ENCODE measurements around the gene TRHDE.

Gene TRHDE

GRCh38 chr12:72330784-72331183, 58.6 kb downstream of the TRHDE start:
- Histone ChIP-seq H3K9me3 (ENCODE audit: control insufficient read depth, insufficient read depth, low read length) (no peaks in the 10 kb centered on the region), H3K36me3 (ENCODE audit: control insufficient read depth, insufficient read depth, low read length) (no peaks in the 10 kb centered on the region), H3K9ac (ENCODE audit: low read depth, low read length) (no peak overlapping the region), H3K27me3 (ENCODE audit: control insufficient read depth, insufficient read depth, low read length) (no peaks in the 10 kb centered on the region), H3K4me1 (ENCODE audit: control insufficient read depth, insufficient read depth, low read length) (peaks cover 4% of the 10 kb centered on the region), H3K4me3 (ENCODE audit: low read depth, low read length) (no peak overlapping the region)

- no peaks in the 10 kb centered on the region for H3K4me1 ChIP-seq (ENCODE audit: control insufficient read depth, insufficient read depth, low read length)
- no peak overlapping the region for H3K4me3 ChIP-seq (ENCODE audit: low read depth, low read length)
- no peaks in the 10 kb centered on the region for H3K27me3 ChIP-seq (ENCODE audit: control insufficient read depth, insufficient read depth, low read length)
- no peaks in the 10 kb centered on the region for H3K9me3 ChIP-seq (ENCODE audit: control insufficient read depth, insufficient read depth, low read length)
- H3K36me3 ChIP-seq (ENCODE audit: control insufficient read depth, insufficient read depth, low read length), result no peaks in the 10 kb centered on the region
- H3K9ac ChIP-seq (ENCODE audit: low read depth, low read length), result no peak overlapping the region
These were observed 65.2 kb downstream of the TRHDE start for GRCh38 chr12:72337382-72337781.

- Histone ChIP-seq H3K9ac (ENCODE audit: low read depth, low read length) (no peak overlapping the region), H3K36me3 (ENCODE audit: control insufficient read depth, insufficient read depth, low read length) (no peaks in the 10 kb centered on the region), H3K4me3 (ENCODE audit: low read depth, low read length) (no peak overlapping the region), H3K9me3 (ENCODE audit: control insufficient read depth, insufficient read depth, low read length) (no peaks in the 10 kb centered on the region), H3K27me3 (ENCODE audit: control insufficient read depth, insufficient read depth, low read length) (no peaks in the 10 kb centered on the region), H3K4me1 (ENCODE audit: control insufficient read depth, insufficient read depth, low read length) (no peaks in the 10 kb centered on the region)
These were observed 65.8 kb downstream of the TRHDE start for GRCh38 chr12:72337946-72338345.

GRCh38 chr12:72338437-72338836, 66.3 kb downstream of the TRHDE start:
- no peaks in the 10 kb centered on the region for H3K36me3 ChIP-seq (ENCODE audit: control insufficient read depth, insufficient read depth, low read length)
- no peaks in the 10 kb centered on the region for H3K9me3 ChIP-seq (ENCODE audit: control insufficient read depth, insufficient read depth, low read length)
- H3K4me1 ChIP-seq (ENCODE audit: control insufficient read depth, insufficient read depth, low read length), result no peaks in the 10 kb centered on the region
- H3K27me3 ChIP-seq (ENCODE audit: control insufficient read depth, insufficient read depth, low read length), result no peaks in the 10 kb centered on the region
- H3K9ac ChIP-seq (ENCODE audit: low read depth, low read length), result no peak overlapping the region
- no peak overlapping the region for H3K4me3 ChIP-seq (ENCODE audit: low read depth, low read length)

- Histone ChIP-seq H3K9ac (ENCODE audit: low read depth, low read length) (no peak overlapping the region), H3K27me3 (ENCODE audit: control insufficient read depth, insufficient read depth, low read length) (no peaks in the 10 kb centered on the region), H3K36me3 (ENCODE audit: control insufficient read depth, insufficient read depth, low read length) (no peaks in the 10 kb centered on the region), H3K9me3 (ENCODE audit: control insufficient read depth, insufficient read depth, low read length) (no peaks in the 10 kb centered on the region), H3K4me1 (ENCODE audit: control insufficient read depth, insufficient read depth, low read length) (no peaks in the 10 kb centered on the region), H3K4me3 (ENCODE audit: low read depth, low read length) (no peak overlapping the region)
These were observed 74.3 kb downstream of the TRHDE start for GRCh38 chr12:72346363-72346944.

GRCh38 chr12:72349491-72349890, 77.3 kb downstream of the TRHDE start:
- Histone ChIP-seq H3K4me1 (ENCODE audit: control insufficient read depth, insufficient read depth, low read length) (no peaks in the 10 kb centered on the region), H3K4me3 (ENCODE audit: low read depth, low read length) (no peak overlapping the region), H3K9me3 (ENCODE audit: control insufficient read depth, insufficient read depth, low read length) (no peaks in the 10 kb centered on the region), H3K27me3 (ENCODE audit: control insufficient read depth, insufficient read depth, low read length) (no peaks in the 10 kb centered on the region), H3K9ac (ENCODE audit: low read depth, low read length) (no peak overlapping the region), H3K36me3 (ENCODE audit: control insufficient read depth, insufficient read depth, low read length) (no peaks in the 10 kb centered on the region)

- Histone ChIP-seq H3K9me3 (ENCODE audit: control insufficient read depth, insufficient read depth, low read length) (no peaks in the 10 kb centered on the region), H3K36me3 (ENCODE audit: control insufficient read depth, insufficient read depth, low read length) (no peaks in the 10 kb centered on the region), H3K4me3 (ENCODE audit: low read depth, low read length) (no peak overlapping the region), H3K4me1 (ENCODE audit: control insufficient read depth, insufficient read depth, low read length) (no peaks in the 10 kb centered on the region), H3K27me3 (ENCODE audit: control insufficient read depth, insufficient read depth, low read length) (no peaks in the 10 kb centered on the region), H3K9ac (ENCODE audit: low read depth, low read length) (no peak overlapping the region)
These were observed 87.2 kb downstream of the TRHDE start for GRCh38 chr12:72359416-72359815.

- no peaks in the 10 kb centered on the region for H3K36me3 ChIP-seq (ENCODE audit: control insufficient read depth, insufficient read depth, low read length)
These were observed 93.0 kb downstream of the TRHDE start for GRCh38 chr12:72365151-72365550.

GRCh38 chr12:72366255-72366654, 94.1 kb downstream of the TRHDE start:
- H3K4me3 ChIP-seq (ENCODE audit: low read depth, low read length), result no peak overlapping the region
- H3K9me3 ChIP-seq (ENCODE audit: control insufficient read depth, insufficient read depth, low read length), result no peaks in the 10 kb centered on the region
- H3K27me3 ChIP-seq (ENCODE audit: control insufficient read depth, insufficient read depth, low read length), result no peaks in the 10 kb centered on the region

More at GRCh38 chr12:72365151-72365550, 93.0 kb downstream of the TRHDE start:
- Histone ChIP-seq H3K27me3 (ENCODE audit: control insufficient read depth, insufficient read depth, low read length) (no peaks in the 10 kb centered on the region), H3K4me3 (ENCODE audit: low read depth, low read length) (no peak overlapping the region), H3K4me1 (ENCODE audit: control insufficient read depth, insufficient read depth, low read length) (no peaks in the 10 kb centered on the region), H3K9ac (ENCODE audit: low read depth, low read length) (no peak overlapping the region), H3K9me3 (ENCODE audit: control insufficient read depth, insufficient read depth, low read length) (no peaks in the 10 kb centered on the region)

GRCh38 chr12:72368298-72368697, 96.1 kb downstream of the TRHDE start:
- Histone ChIP-seq H3K9me3 (ENCODE audit: control insufficient read depth, insufficient read depth, low read length) (no peaks in the 10 kb centered on the region), H3K36me3 (ENCODE audit: control insufficient read depth, insufficient read depth, low read length) (no peaks in the 10 kb centered on the region), H3K4me3 (ENCODE audit: low read depth, low read length) (no peak overlapping the region), H3K9ac (ENCODE audit: low read depth, low read length) (no peak overlapping the region), H3K27me3 (ENCODE audit: control insufficient read depth, insufficient read depth, low read length) (no peaks in the 10 kb centered on the region), H3K4me1 (ENCODE audit: control insufficient read depth, insufficient read depth, low read length) (no peaks in the 10 kb centered on the region)

More at GRCh38 chr12:72366255-72366654, 94.1 kb downstream of the TRHDE start:
- H3K36me3 ChIP-seq (ENCODE audit: control insufficient read depth, insufficient read depth, low read length), result no peaks in the 10 kb centered on the region
- H3K9ac ChIP-seq (ENCODE audit: low read depth, low read length), result no peak overlapping the region
- H3K4me1 ChIP-seq (ENCODE audit: control insufficient read depth, insufficient read depth, low read length), result no peaks in the 10 kb centered on the region

GRCh38 chr12:72368719-72369422, 96.7 kb downstream of the TRHDE start:
- Histone ChIP-seq H3K4me1 (ENCODE audit: control insufficient read depth, insufficient read depth, low read length) (no peaks in the 10 kb centered on the region), H3K9me3 (ENCODE audit: control insufficient read depth, insufficient read depth, low read length) (no peaks in the 10 kb centered on the region), H3K36me3 (ENCODE audit: control insufficient read depth, insufficient read depth, low read length) (no peaks in the 10 kb centered on the region), H3K9ac (ENCODE audit: low read depth, low read length) (no peak overlapping the region), H3K4me3 (ENCODE audit: low read depth, low read length) (no peak overlapping the region), H3K27me3 (ENCODE audit: control insufficient read depth, insufficient read depth, low read length) (no peaks in the 10 kb centered on the region)

- Histone ChIP-seq H3K4me3 (ENCODE audit: low read depth, low read length) (no peak overlapping the region), H3K9me3 (ENCODE audit: control insufficient read depth, insufficient read depth, low read length) (no peaks in the 10 kb centered on the region), H3K4me1 (ENCODE audit: control insufficient read depth, insufficient read depth, low read length) (no peaks in the 10 kb centered on the region), H3K27me3 (ENCODE audit: control insufficient read depth, insufficient read depth, low read length) (no peaks in the 10 kb centered on the region), H3K9ac (ENCODE audit: low read depth, low read length) (no peak overlapping the region), H3K36me3 (ENCODE audit: control insufficient read depth, insufficient read depth, low read length) (no peaks in the 10 kb centered on the region)
These were observed 97.3 kb downstream of the TRHDE start for GRCh38 chr12:72369423-72369959.

Data from iPS-15b (cell line).